T-helper 2 cell treated with Interferon-gamma antibody and Interleukin-4, amounts not matched to agents 5 μg/mL and 100 μg/mL, for 36 hours (primary cell): Measurements from ENCODE around the gene DNAH14.
"Not testable (repeated sequence)": the region's sequence is repeated elsewhere in the genome, so short reads cannot be mapped to it uniquely, and the experiment has no call there.

Experiments
- DNase-seq: peaks from one replicate; pipeline ENCODE4 v3.0.0; 2021; ENCODE audit warnings: low spot score
- H3K27ac Mint-ChIP-seq: one replicate; pipeline ENCODE4 v1.8.0; 2021; ENCODE audit warnings: mild to moderate bottlenecking, mixed read lengths
- H3K27me3 Mint-ChIP-seq: one replicate; pipeline ENCODE4 v1.8.0; 2021; ENCODE audit warnings: low read depth, mixed read lengths
- H3K36me3 Mint-ChIP-seq: one replicate; pipeline ENCODE4 v1.8.0; 2021; ENCODE audit warnings: low read depth, mixed read lengths
- H3K4me1 Mint-ChIP-seq: one replicate; pipeline ENCODE4 v1.8.0; 2021; ENCODE audit warnings: low read depth, mixed read lengths
- H3K4me3 Mint-ChIP-seq: one replicate; pipeline ENCODE4 v1.8.0; 2022; ENCODE audit warnings: mild to moderate bottlenecking, moderate library complexity, mixed read lengths
- H3K9me3 Mint-ChIP-seq: one replicate; pipeline ENCODE4 v1.8.0; 2021; ENCODE audit warnings: mixed read lengths

DNAH14 gene

GRCh38 chr1:224933584-224933983, 4.1 kb downstream of the DNAH14 start:
- H3K36me3 Mint-ChIP-seq: no peaks in the 10 kb centered on the region
- H3K27ac Mint-ChIP-seq: no peak overlapping the region
- H3K27me3 Mint-ChIP-seq: peaks cover 17% of the 10 kb centered on the region
- peaks cover 46% of the 10 kb centered on the region for H3K9me3 Mint-ChIP-seq
- no peaks in the 10 kb centered on the region for H3K4me1 Mint-ChIP-seq
- no peak for DNase-seq
- no peak overlapping the region for H3K4me3 Mint-ChIP-seq

GRCh38 chr1:224938652-224939051, 9.2 kb downstream of the DNAH14 start:
- Mint-ChIP-seq H3K27ac (no peak overlapping the region), H3K27me3 (no peaks in the 10 kb centered on the region), H3K4me3 (no peak overlapping the region), H3K4me1 (no peaks in the 10 kb centered on the region), H3K36me3 (no peaks in the 10 kb centered on the region), H3K9me3 (peaks cover 21% of the 10 kb centered on the region)
- no peak for DNase-seq

- DNase-seq: no peak
- Mint-ChIP-seq H3K4me3 (no peak overlapping the region), H3K4me1 (no peaks in the 10 kb centered on the region), H3K36me3 (no peaks in the 10 kb centered on the region), H3K9me3 (peaks cover 10% of the 10 kb centered on the region), H3K27me3 (no peaks in the 10 kb centered on the region), H3K27ac (no peak overlapping the region)
Measured at GRCh38 chr1:224939844-224940425, 10.5 kb downstream of the DNAH14 start.

GRCh38 chr1:224940735-224941134, 11.3 kb downstream of the DNAH14 start:
- not testable (repeated sequence) for H3K9me3 Mint-ChIP-seq, H3K27ac Mint-ChIP-seq, DNase-seq, H3K36me3 Mint-ChIP-seq, H3K4me3 Mint-ChIP-seq, H3K27me3 Mint-ChIP-seq, H3K4me1 Mint-ChIP-seq

GRCh38 chr1:224945651-224946348, 16.3 kb downstream of the DNAH14 start:
- H3K9me3 Mint-ChIP-seq, DNase-seq, H3K4me1 Mint-ChIP-seq, H3K4me3 Mint-ChIP-seq, H3K27ac Mint-ChIP-seq, H3K27me3 Mint-ChIP-seq, H3K36me3 Mint-ChIP-seq: not testable (repeated sequence)

GRCh38 chr1:224946349-224946691, 16.8 kb downstream of the DNAH14 start:
- not testable (repeated sequence) for DNase-seq, H3K36me3 Mint-ChIP-seq, H3K9me3 Mint-ChIP-seq, H3K4me3 Mint-ChIP-seq, H3K27me3 Mint-ChIP-seq, H3K27ac Mint-ChIP-seq, H3K4me1 Mint-ChIP-seq

GRCh38 chr1:224957696-224958095, 28.2 kb downstream of the DNAH14 start:
- Mint-ChIP-seq H3K36me3 (no peaks in the 10 kb centered on the region), H3K27me3 (no peaks in the 10 kb centered on the region), H3K27ac (no peak overlapping the region), H3K4me1 (no peaks in the 10 kb centered on the region), H3K9me3 (no peaks in the 10 kb centered on the region), H3K4me3 (no peak overlapping the region)
- DNase-seq: no peak

GRCh38 chr1:224958490-224958889, 29.0 kb downstream of the DNAH14 start:
- Mint-ChIP-seq H3K4me3 (no peak overlapping the region), H3K4me1 (no peaks in the 10 kb centered on the region), H3K36me3 (no peaks in the 10 kb centered on the region), H3K9me3 (no peaks in the 10 kb centered on the region), H3K27ac (no peak overlapping the region), H3K27me3 (no peaks in the 10 kb centered on the region)
- DNase-seq: no peak

GRCh38 chr1:224959115-224959514, 29.6 kb downstream of the DNAH14 start:
- Mint-ChIP-seq H3K27me3 (no peaks in the 10 kb centered on the region), H3K4me3 (no peak overlapping the region), H3K36me3 (no peaks in the 10 kb centered on the region), H3K9me3 (no peaks in the 10 kb centered on the region), H3K4me1 (no peaks in the 10 kb centered on the region), H3K27ac (no peak overlapping the region)
- no peak for DNase-seq

- DNase-seq: no peak
- Mint-ChIP-seq H3K27me3 (no peaks in the 10 kb centered on the region), H3K36me3 (no peaks in the 10 kb centered on the region), H3K9me3 (no peaks in the 10 kb centered on the region), H3K4me1 (no peaks in the 10 kb centered on the region), H3K4me3 (no peak overlapping the region), H3K27ac (no peak overlapping the region)
Measured at GRCh38 chr1:224959656-224960055, 30.2 kb downstream of the DNAH14 start.

- no peak overlapping the region for H3K4me3 Mint-ChIP-seq
- H3K27me3 Mint-ChIP-seq: no peaks in the 10 kb centered on the region
- no peaks in the 10 kb centered on the region for H3K36me3 Mint-ChIP-seq
- no peaks in the 10 kb centered on the region for H3K9me3 Mint-ChIP-seq
- no peak overlapping the region for H3K27ac Mint-ChIP-seq
- DNase-seq: no peak
- H3K4me1 Mint-ChIP-seq: peaks cover 3% of the 10 kb centered on the region
Measured at GRCh38 chr1:224980181-224980580, 50.7 kb downstream of the DNAH14 start.

GRCh38 chr1:224981922-224982354, 52.5 kb downstream of the DNAH14 start:
- not testable (repeated sequence) for H3K9me3 Mint-ChIP-seq, H3K27me3 Mint-ChIP-seq, DNase-seq, H3K27ac Mint-ChIP-seq, H3K4me3 Mint-ChIP-seq, H3K4me1 Mint-ChIP-seq, H3K36me3 Mint-ChIP-seq

GRCh38 chr1:224988042-224988441, 58.6 kb downstream of the DNAH14 start:
- no peaks in the 10 kb centered on the region for H3K4me1 Mint-ChIP-seq
- no peak overlapping the region for H3K4me3 Mint-ChIP-seq
- H3K36me3 Mint-ChIP-seq: no peaks in the 10 kb centered on the region
- H3K27ac Mint-ChIP-seq: no peak overlapping the region
- no peaks in the 10 kb centered on the region for H3K27me3 Mint-ChIP-seq
- no peaks in the 10 kb centered on the region for H3K9me3 Mint-ChIP-seq
- DNase-seq: no peak

- Mint-ChIP-seq H3K27ac (no peak overlapping the region), H3K36me3 (no peaks in the 10 kb centered on the region), H3K9me3 (no peaks in the 10 kb centered on the region), H3K4me1 (no peaks in the 10 kb centered on the region), H3K27me3 (no peaks in the 10 kb centered on the region), H3K4me3 (no peak overlapping the region)
- no peak for DNase-seq
Measured at GRCh38 chr1:224989615-224990014, 60.1 kb downstream of the DNAH14 start.

GRCh38 chr1:224991550-224991949, 62.1 kb downstream of the DNAH14 start:
- not testable (repeated sequence) for H3K27ac Mint-ChIP-seq, H3K27me3 Mint-ChIP-seq

More at GRCh38 chr1:224991550-224991949, 62.1 kb downstream of the DNAH14 start:
- H3K4me3 Mint-ChIP-seq, DNase-seq, H3K9me3 Mint-ChIP-seq, H3K36me3 Mint-ChIP-seq, H3K4me1 Mint-ChIP-seq: not testable (repeated sequence)
